Tibial nerve (tissue), 3 donors: ENCODE measurements around the gene CANX.

Experiments used
- CTCF ChIP-seq, 5 experiments: fragments of 200-600 bp in 3 of 5; fragments of 450-650 bp in 2 of 5; sonication (generic) in 3 of 5; IDR thresholded peaks; one replicate each; pipeline ENCODE4 v1.5.1; 2016 to 2019; ENCODE audit warnings: antibody characterized with exemption in 5 of 5, mild to moderate bottlenecking in 3 of 5, moderate library complexity in 2 of 5
- POLR2A ChIP-seq, 2 donors: fragments of 450-650 bp; IDR thresholded peaks; one replicate each; pipeline ENCODE4 v1.6.1; 2017; ENCODE audit warnings: antibody characterized with exemption in 2 of 2, mild to moderate bottlenecking in 2 of 2, moderate library complexity in 2 of 2

- TF ChIP-seq CTCF (IDR thresholded peaks at IDR 0.05) (no peak), POLR2A (IDR thresholded peaks at IDR 0.05) (no peak)
Observed at GRCh38 chr5:179731791-179732411, 33.1 kb downstream of the CANX start.
